ENCODE results near the gene ALPK1. TPM values are rescaled to one million over a fixed set of nuclear protein-coding genes. Genes with fewer than 3 reads are reported as not detected.
"Not testable (repeated sequence)": the region's sequence is repeated elsewhere in the genome, so short reads cannot be mapped to it uniquely, and the experiment has no call there.

Gene ALPK1
- total and polyA plus RNA-seq, 2 donors, result 14.5 to 16.6 TPM

DNA sequence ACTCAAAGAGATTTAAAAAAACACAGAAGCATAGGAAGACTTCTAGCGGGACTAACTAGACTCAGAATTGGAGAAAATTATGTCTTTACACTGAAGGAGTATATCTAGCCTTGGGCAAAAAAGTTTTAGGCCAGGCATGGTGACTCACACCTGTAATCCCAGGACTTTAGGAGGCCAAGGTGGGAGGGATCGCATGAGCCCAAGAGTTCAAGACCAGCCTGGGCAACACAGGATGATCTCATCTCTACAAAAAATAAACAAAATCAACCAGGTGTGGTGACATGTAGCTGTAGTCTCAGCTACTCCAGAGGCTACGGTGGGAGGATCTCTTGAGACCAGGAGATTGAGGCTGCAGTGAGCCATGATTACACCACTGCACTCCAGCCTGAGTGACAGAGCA is 119.3 kb downstream of the ALPK1 start:
- DNase-seq (ENCODE audit: low read depth in 6 of 9, low spot score in 9 of 9), result no peak
- Histone ChIP-seq H3K4me1 (ENCODE audit: control insufficient read depth in 2 of 2, insufficient read depth in 2 of 2, low read length in 2 of 2) (no peaks in the 10 kb centered on the region), H3K4me3 (ENCODE audit: low read length in 2 of 2) (no peak overlapping the region), H3K9me3 (ENCODE audit: control insufficient read depth in 2 of 2, insufficient read depth in 1 of 2, low read length in 1 of 2) (no peaks in the 10 kb centered on the region), H3K27me3 (ENCODE audit: control insufficient read depth in 2 of 2, insufficient read depth in 1 of 2, low read length in 1 of 2) (no peaks in the 10 kb centered on the region), H3K36me3 (ENCODE audit: control insufficient read depth in 2 of 2, insufficient read depth in 2 of 2, low read length in 1 of 2) (peaks cover 0 to 5% of the 10 kb centered on the region in 2 donors), H3K27ac (ENCODE audit: low read depth in 1 of 2, low read length in 1 of 2) (no peak overlapping the region)
- over 99% methylated on average over 3 of the region's 3 CpGs for WGBS

DNA sequence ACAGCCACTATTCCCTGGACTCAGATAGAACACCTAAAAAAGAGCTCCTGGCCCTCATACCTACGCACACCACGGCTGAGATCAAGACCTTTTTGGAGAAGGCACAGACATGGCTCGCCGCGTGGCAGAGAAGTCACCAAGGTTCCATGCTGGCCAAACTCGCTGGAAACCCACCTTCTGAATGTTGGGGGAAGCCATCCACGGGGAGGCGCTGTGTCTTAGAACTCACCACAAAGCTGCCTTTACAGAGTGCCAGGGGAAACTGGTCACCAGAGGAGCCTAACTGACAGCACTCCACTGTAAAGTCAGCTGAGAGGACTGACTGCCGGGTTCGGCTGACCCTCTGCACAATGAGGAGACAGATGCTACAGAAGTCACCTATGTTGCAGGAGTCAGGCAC is 120.9 kb downstream of the ALPK1 start:
- Histone ChIP-seq H3K4me1 (ENCODE audit: control insufficient read depth in 2 of 2, insufficient read depth in 2 of 2, low read length in 2 of 2) (no peaks in the 10 kb centered on the region), H3K4me3 (ENCODE audit: low read length in 2 of 2) (no peak overlapping the region), H3K27ac (ENCODE audit: low read depth in 1 of 2, low read length in 1 of 2) (no peak overlapping the region), H3K27me3 (ENCODE audit: control insufficient read depth in 2 of 2, insufficient read depth in 1 of 2, low read length in 1 of 2) (no peaks in the 10 kb centered on the region), H3K9me3 (ENCODE audit: control insufficient read depth in 2 of 2, insufficient read depth in 1 of 2, low read length in 1 of 2) (no peaks in the 10 kb centered on the region), H3K36me3 (ENCODE audit: control insufficient read depth in 2 of 2, insufficient read depth in 2 of 2, low read length in 1 of 2) (peaks cover 0 to 5% of the 10 kb centered on the region in 2 donors)
- WGBS, result 89% methylated on average over 10 of the region's 10 CpGs
- DNase-seq (ENCODE audit: low read depth in 6 of 9, low spot score in 9 of 9), result no peak

DNA sequence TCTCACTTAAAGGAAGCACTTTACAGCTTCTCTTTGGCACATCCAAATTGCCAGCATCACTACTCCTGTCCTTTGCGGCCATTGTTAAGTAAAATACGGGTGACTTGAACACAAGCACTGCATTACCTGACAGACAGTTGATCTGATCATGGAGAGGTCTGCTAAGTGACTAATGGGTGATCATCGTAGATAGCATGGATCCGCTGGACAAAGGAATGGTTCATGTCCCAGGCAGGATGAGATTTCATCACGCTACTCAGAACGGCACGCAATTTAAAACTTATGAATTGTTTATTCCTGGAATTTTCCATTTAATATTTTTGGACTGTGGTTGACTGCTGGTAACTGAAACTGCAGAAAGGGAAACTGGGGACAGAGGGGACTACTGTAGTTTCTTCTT is 124.7 kb downstream of the ALPK1 start:
- H3K4me1 ChIP-seq (ENCODE audit: control insufficient read depth in 2 of 2, insufficient read depth in 2 of 2, low read length in 2 of 2), result no peaks in the 10 kb centered on the region
- H3K4me3 ChIP-seq (ENCODE audit: low read length in 2 of 2), result no peak overlapping the region
- no peaks in the 10 kb centered on the region for H3K36me3 ChIP-seq (ENCODE audit: control insufficient read depth in 2 of 2, insufficient read depth in 2 of 2, low read length in 1 of 2)
- no peak for DNase-seq (ENCODE audit: low read depth in 6 of 9, low spot score in 9 of 9)
- 98% methylated on average over 7 of the region's 7 CpGs for WGBS
- no peaks in the 10 kb centered on the region for H3K9me3 ChIP-seq (ENCODE audit: control insufficient read depth in 2 of 2, insufficient read depth in 1 of 2, low read length in 1 of 2)
- H3K27me3 ChIP-seq (ENCODE audit: control insufficient read depth in 2 of 2, insufficient read depth in 1 of 2, low read length in 1 of 2), result no peaks in the 10 kb centered on the region
- H3K27ac ChIP-seq (ENCODE audit: low read depth in 1 of 2, low read length in 1 of 2), result no peak overlapping the region

DNA sequence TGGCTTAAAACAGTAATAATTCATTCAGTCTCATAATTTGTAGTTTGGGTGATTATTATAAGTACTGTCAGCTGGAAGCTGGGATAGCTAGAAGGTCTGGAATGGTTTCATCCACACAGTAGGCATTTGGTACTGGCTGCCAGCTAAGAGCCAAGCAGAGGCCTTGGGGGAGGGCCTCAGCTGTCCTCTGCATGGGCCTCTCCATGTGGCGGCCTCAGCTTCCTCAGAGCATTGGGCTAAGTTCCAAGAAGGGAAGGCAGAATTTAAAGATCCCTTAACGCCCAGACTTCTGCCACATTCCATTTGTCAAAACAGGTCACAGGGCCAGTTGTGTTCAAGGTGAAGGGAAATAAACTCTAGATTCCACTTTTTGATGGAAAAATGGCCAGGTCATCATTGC is 125.5 kb downstream of the ALPK1 start:
- H3K4me1 ChIP-seq (ENCODE audit: control insufficient read depth in 2 of 2, insufficient read depth in 2 of 2, low read length in 2 of 2), result no peaks in the 10 kb centered on the region
- 97% methylated on average over 2 of the region's 2 CpGs for WGBS
- H3K36me3 ChIP-seq (ENCODE audit: control insufficient read depth in 2 of 2, insufficient read depth in 2 of 2, low read length in 1 of 2), result no peaks in the 10 kb centered on the region
- no peak for DNase-seq (ENCODE audit: low read depth in 6 of 9, low spot score in 9 of 9)
- H3K27ac ChIP-seq (ENCODE audit: low read depth in 1 of 2, low read length in 1 of 2), result no peak overlapping the region
- H3K4me3 ChIP-seq (ENCODE audit: low read length in 2 of 2), result no peak overlapping the region
- H3K9me3 ChIP-seq (ENCODE audit: control insufficient read depth in 2 of 2, insufficient read depth in 1 of 2, low read length in 1 of 2), result no peaks in the 10 kb centered on the region
- no peaks in the 10 kb centered on the region for H3K27me3 ChIP-seq (ENCODE audit: control insufficient read depth in 2 of 2, insufficient read depth in 1 of 2, low read length in 1 of 2)

DNA sequence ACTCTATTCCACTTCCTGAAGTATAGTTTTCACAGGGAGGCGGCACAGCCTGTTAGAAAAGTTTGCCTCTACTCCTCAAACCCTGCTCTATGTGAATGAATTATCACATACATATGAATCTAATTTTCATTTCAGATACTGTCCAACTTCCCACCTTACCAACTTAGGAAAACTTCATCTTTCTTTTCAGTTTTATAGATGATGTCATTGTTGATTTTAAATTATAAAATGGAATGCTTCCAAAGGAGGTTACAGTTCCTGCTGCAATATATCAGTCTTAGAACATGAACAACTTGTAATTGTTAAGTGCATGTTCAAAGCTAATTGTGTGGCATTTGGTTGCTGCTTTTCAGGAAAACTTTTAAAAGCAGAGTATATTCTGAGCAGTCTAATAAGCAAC is 126.4 kb downstream of the ALPK1 start:
- Histone ChIP-seq H3K36me3 (ENCODE audit: control insufficient read depth in 2 of 2, insufficient read depth in 2 of 2, low read length in 1 of 2) (no peaks in the 10 kb centered on the region), H3K27ac (ENCODE audit: low read depth in 1 of 2, low read length in 1 of 2) (no peak overlapping the region), H3K27me3 (ENCODE audit: control insufficient read depth in 2 of 2, insufficient read depth in 1 of 2, low read length in 1 of 2) (no peaks in the 10 kb centered on the region), H3K4me3 (ENCODE audit: low read length in 2 of 2) (no peak overlapping the region), H3K9me3 (ENCODE audit: control insufficient read depth in 2 of 2, insufficient read depth in 1 of 2, low read length in 1 of 2) (no peaks in the 10 kb centered on the region), H3K4me1 (ENCODE audit: control insufficient read depth in 2 of 2, insufficient read depth in 2 of 2, low read length in 2 of 2) (no peaks in the 10 kb centered on the region)
- DNase-seq (ENCODE audit: low read depth in 6 of 9, low spot score in 9 of 9), result no peak
- WGBS, result 94% methylated on average over 1 of the region's 1 CpG

DNA sequence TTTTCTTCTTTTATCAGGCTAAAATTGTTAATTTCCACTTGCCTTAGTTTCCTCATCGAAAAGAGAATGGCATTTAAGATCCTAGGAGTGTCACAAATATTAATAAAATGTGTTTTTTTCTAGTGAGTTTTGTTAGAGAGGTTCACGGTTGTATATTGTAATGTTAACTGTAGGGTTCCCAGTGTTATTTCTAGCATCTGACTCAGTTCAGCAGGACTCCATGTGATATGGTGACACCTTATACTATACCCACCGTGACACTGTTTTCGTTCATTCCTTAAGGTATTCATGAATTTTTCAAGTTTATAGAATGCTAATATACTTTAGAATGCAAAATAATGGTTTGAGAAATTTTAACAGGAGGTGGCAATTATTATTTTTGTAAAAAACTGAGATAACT is 128.7 kb downstream of the ALPK1 start:
- no peaks in the 10 kb centered on the region for H3K9me3 ChIP-seq (ENCODE audit: control insufficient read depth in 2 of 2, insufficient read depth in 1 of 2, low read length in 1 of 2)
- no peaks in the 10 kb centered on the region for H3K36me3 ChIP-seq (ENCODE audit: control insufficient read depth in 2 of 2, insufficient read depth in 2 of 2, low read length in 1 of 2)
- H3K4me3 ChIP-seq (ENCODE audit: low read length in 2 of 2), result no peak overlapping the region
- no peak for DNase-seq (ENCODE audit: low read depth in 6 of 9, low spot score in 9 of 9)
- 83% methylated on average over 4 of the region's 4 CpGs for WGBS
- no peak overlapping the region for H3K27ac ChIP-seq (ENCODE audit: low read depth in 1 of 2, low read length in 1 of 2)
- no peaks in the 10 kb centered on the region for H3K27me3 ChIP-seq (ENCODE audit: control insufficient read depth in 2 of 2, insufficient read depth in 1 of 2, low read length in 1 of 2)
- no peaks in the 10 kb centered on the region for H3K4me1 ChIP-seq (ENCODE audit: control insufficient read depth in 2 of 2, insufficient read depth in 2 of 2, low read length in 2 of 2)

DNA sequence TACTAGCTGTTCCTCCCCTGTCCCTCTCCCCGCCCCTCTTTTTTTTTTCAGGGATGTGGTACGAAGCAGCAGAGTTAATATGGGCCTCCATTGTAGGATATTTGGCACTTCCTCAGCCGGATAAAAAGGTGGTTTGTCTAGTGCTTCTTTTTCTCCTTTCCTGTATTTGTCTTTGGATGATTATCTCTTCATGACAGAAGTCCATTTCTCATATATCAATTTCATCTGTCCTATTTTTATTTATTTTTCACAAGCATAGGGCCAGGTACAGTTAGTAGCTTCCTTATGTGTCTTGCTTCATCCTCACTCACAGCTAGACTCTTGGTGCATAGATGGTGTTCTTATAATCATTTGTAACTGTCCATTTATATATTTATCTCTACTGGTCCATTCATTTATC is 129.2 kb downstream of the ALPK1 start:
- no peaks in the 10 kb centered on the region for H3K27me3 ChIP-seq (ENCODE audit: control insufficient read depth in 2 of 2, insufficient read depth in 1 of 2, low read length in 1 of 2)
- no peaks in the 10 kb centered on the region for H3K4me1 ChIP-seq (ENCODE audit: control insufficient read depth in 2 of 2, insufficient read depth in 2 of 2, low read length in 2 of 2)
- H3K36me3 ChIP-seq (ENCODE audit: control insufficient read depth in 2 of 2, insufficient read depth in 2 of 2, low read length in 1 of 2), result no peaks in the 10 kb centered on the region
- no peak overlapping the region for H3K27ac ChIP-seq (ENCODE audit: low read depth in 1 of 2, low read length in 1 of 2)
- no peak overlapping the region for H3K4me3 ChIP-seq (ENCODE audit: low read length in 2 of 2)
- no peaks in the 10 kb centered on the region for H3K9me3 ChIP-seq (ENCODE audit: control insufficient read depth in 2 of 2, insufficient read depth in 1 of 2, low read length in 1 of 2)
- DNase-seq (ENCODE audit: low read depth in 6 of 9, low spot score in 9 of 9), result no peak
- WGBS, result 98% methylated on average over 3 of the region's 3 CpGs

DNA sequence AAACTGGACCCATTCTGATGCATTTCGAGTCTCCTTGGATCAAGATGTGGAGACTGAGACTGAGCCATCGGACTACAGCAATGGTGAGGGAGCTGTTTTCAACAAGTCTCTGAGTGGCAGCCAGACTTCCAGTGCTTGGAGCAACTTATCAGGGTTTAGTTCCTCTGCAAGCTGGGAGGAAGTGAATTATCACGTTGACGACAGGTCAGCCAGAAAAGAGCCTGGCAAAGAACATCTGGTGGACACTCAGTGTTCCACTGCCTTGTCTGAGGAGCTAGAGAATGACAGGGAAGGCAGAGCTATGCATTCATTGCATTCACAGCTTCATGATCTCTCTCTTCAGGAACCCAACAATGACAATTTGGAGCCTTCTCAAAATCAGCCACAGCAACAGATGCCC is 134.0 kb downstream of the ALPK1 start:
- Histone ChIP-seq H3K27ac (ENCODE audit: low read depth in 1 of 2, low read length in 1 of 2) (no peak overlapping the region), H3K36me3 (ENCODE audit: control insufficient read depth in 2 of 2, insufficient read depth in 2 of 2, low read length in 1 of 2) (no peaks in the 10 kb centered on the region), H3K9me3 (ENCODE audit: control insufficient read depth in 2 of 2, insufficient read depth in 1 of 2, low read length in 1 of 2) (no peaks in the 10 kb centered on the region), H3K4me3 (ENCODE audit: low read length in 2 of 2) (no peak overlapping the region), H3K4me1 (ENCODE audit: control insufficient read depth in 2 of 2, insufficient read depth in 2 of 2, low read length in 2 of 2) (no peaks in the 10 kb centered on the region), H3K27me3 (ENCODE audit: control insufficient read depth in 2 of 2, insufficient read depth in 1 of 2, low read length in 1 of 2) (no peaks in the 10 kb centered on the region)
- WGBS, result 93% methylated on average over 4 of the region's 4 CpGs
- DNase-seq (ENCODE audit: low read depth in 6 of 9, low spot score in 9 of 9), result no peak

DNA sequence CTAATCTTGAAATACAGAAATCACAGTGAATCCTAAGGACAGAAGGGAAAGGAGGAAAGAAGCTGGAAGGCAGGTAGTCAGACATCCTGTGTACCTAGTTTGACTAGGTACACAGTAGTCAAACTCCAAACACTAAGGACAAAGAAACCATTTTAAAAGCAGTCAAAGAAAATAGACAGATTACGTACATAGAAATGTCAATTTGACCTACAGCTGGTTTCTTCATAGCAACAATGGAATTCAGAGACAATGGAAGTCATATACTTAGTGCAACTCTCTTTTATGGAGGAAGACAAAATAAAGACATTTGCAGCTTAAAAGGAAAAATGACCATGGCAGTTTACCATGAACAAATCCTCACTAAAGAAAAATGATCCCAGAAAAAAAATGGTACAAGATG is 139.8 kb downstream of the ALPK1 start:
- Histone ChIP-seq H3K27me3 (ENCODE audit: control insufficient read depth in 2 of 2, insufficient read depth in 1 of 2, low read length in 1 of 2) (no peaks in the 10 kb centered on the region), H3K4me3 (ENCODE audit: low read length in 2 of 2) (no peak overlapping the region), H3K9me3 (ENCODE audit: control insufficient read depth in 2 of 2, insufficient read depth in 1 of 2, low read length in 1 of 2) (no peaks in the 10 kb centered on the region), H3K27ac (ENCODE audit: low read depth in 1 of 2, low read length in 1 of 2) (no peak overlapping the region), H3K4me1 (ENCODE audit: control insufficient read depth in 2 of 2, insufficient read depth in 2 of 2, low read length in 2 of 2) (no peaks in the 10 kb centered on the region), H3K36me3 (ENCODE audit: control insufficient read depth in 2 of 2, insufficient read depth in 2 of 2, low read length in 1 of 2) (peaks cover 0 to 4% of the 10 kb centered on the region in 2 donors)
- DNase-seq (ENCODE audit: low read depth in 6 of 9, low spot score in 9 of 9), result no peak
- 99% methylated on average over 1 of the region's 1 CpG for WGBS

DNA sequence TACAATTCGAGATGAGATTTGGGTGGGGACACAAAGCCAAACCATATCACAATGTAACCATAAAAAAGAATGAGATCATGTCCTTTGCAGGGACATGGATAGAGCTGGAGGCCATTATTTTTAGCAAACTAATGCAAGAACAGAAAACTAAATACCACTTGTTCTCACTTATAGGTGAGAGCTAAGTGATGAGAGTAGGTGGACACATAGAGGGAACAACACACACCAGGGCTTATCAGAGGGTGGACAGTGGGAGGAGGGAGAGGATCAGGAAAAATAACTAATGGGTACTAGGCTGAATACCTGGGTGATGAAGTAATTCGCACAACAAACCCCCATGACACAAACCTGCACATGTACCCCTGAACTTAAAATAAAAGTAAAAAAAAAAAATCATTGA is 145.1 kb downstream of the ALPK1 start:
- not testable (repeated sequence) for H3K9me3 ChIP-seq (ENCODE audit: control insufficient read depth in 2 of 2, insufficient read depth in 1 of 2, low read length in 1 of 2); DNase-seq (ENCODE audit: low read depth in 6 of 9, low spot score in 9 of 9); H3K36me3 ChIP-seq (ENCODE audit: control insufficient read depth in 2 of 2, insufficient read depth in 2 of 2, low read length in 1 of 2); H3K27ac ChIP-seq (ENCODE audit: low read depth in 1 of 2, low read length in 1 of 2); H3K4me3 ChIP-seq (ENCODE audit: low read length in 2 of 2); H3K4me1 ChIP-seq (ENCODE audit: control insufficient read depth in 2 of 2, insufficient read depth in 2 of 2, low read length in 2 of 2); H3K27me3 ChIP-seq (ENCODE audit: control insufficient read depth in 2 of 2, insufficient read depth in 1 of 2, low read length in 1 of 2)
- over 99% methylated on average over 2 of the region's 2 CpGs for WGBS

Data from thymus (tissue), 11 donors.